ENCODE data around the gene CFAP61. TPM values are rescaled to one million over a fixed set of nuclear protein-coding genes. Genes with fewer than 3 reads are reported as not detected.

CFAP61 gene
- total RNA-seq, 1 donor from 2014 or later = not detected

DNA sequence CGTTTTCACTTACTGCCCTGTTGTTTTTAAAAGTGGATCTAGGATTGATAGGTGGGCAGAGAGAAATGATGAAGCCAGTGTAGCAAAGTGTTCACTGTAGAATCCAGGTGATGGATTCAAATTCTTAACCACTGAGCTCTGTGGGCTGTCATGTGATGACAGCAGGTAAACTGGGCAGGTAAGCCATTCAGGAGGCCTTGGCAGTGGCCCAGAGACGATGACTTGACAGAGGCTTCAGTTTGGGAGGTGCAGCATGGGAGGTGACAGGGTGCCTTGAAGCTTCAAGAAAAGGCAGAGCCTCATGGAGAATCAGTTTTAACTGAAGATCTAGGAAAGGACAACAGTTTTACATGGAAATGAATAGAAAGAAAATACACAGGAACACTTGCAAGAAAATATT, 33.2 kb upstream of the CFAP61 start:
- H3K4me1 Mint-ChIP-seq (ENCODE audit: low read depth) = peaks cover 54% of the 10 kb centered on the region
- H3K36me3 Mint-ChIP-seq (ENCODE audit: low read depth) = peaks cover 14% of the 10 kb centered on the region

GRCh38 chr20:20020908-20021307, 31.4 kb upstream of the CFAP61 start:
- Mint-ChIP-seq H3K27ac (peak overlapping the region; percentile 49), H3K9me3 (no peaks in the 10 kb centered on the region), H3K36me3 (ENCODE audit: low read depth) (peaks cover 20% of the 10 kb centered on the region), H3K4me1 (ENCODE audit: low read depth) (peaks cover 59% of the 10 kb centered on the region), H3K27me3 (ENCODE audit: insufficient read depth) (no peaks in the 10 kb centered on the region), H3K4me3 (no peak overlapping the region)
- no peak for DNase-seq (ENCODE audit: low spot score)
- intact Hi-C loops (cut with micrococcal nuclease) = no loop called here

More for the DNA sequence above, 33.2 kb upstream of the CFAP61 start:
- H3K9me3 Mint-ChIP-seq = no peaks in the 10 kb centered on the region
- H3K27me3 Mint-ChIP-seq (ENCODE audit: insufficient read depth) = no peaks in the 10 kb centered on the region
- H3K27ac Mint-ChIP-seq = no peak overlapping the region
- intact Hi-C loops (cut with micrococcal nuclease) = loop anchor here (10.0 kb wide), 3 partner anchors 476 to 1884 kb away; partner anchors contain the start of genes KAT14 and PET117
- peak overlapping the region; percentile 90 for H3K4me3 Mint-ChIP-seq
- no peak for DNase-seq (ENCODE audit: low spot score)

DNA sequence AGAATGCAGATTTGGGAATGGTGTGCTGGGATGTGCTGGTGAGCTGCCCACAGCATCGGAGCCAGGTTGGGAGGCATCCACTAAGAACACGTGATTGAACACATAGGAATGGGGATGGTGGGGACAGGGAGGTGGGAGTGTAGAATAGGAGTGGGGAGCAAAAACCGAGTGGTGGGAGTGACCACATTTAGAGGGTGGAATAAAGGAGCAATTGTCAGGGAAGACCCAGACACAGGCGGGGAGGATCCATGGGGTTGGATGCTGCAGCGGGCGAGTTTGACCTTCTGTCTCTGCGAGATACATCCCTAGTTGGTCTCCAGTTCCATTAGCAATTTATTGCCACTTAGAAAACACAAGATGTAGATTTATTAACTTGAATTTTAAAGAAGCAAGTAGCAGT, 30.5 kb upstream of the CFAP61 start:
- Mint-ChIP-seq H3K4me1 (ENCODE audit: low read depth) (peaks cover 57% of the 10 kb centered on the region), H3K36me3 (ENCODE audit: low read depth) (peaks cover 22% of the 10 kb centered on the region), H3K27ac (peak overlapping the region; percentile 73), H3K4me3 (peak overlapping the region; percentile 46), H3K27me3 (ENCODE audit: insufficient read depth) (no peaks in the 10 kb centered on the region), H3K9me3 (no peaks in the 10 kb centered on the region)
- intact Hi-C loops (cut with micrococcal nuclease) = no loop called here
- DNase-seq (ENCODE audit: low spot score) = no peak

DNA sequence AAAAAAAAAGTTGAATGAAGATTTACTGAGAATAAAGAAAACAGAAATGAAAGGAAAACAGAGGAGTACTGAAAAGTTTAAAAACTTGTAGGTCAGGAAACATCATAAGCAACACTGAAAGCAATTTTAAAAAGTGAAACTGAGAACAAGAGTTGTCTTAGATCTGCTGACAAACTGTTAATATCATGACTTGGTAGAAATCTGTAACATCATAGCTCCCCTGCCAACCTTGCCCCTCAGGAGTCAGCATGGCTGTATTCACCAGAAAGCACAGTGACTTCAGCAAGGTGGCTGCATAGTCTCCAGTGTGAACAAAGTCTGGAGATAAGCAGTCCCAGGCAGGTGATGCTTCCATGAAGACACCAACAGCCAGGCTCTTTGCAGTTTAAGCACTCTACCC, 29.8 kb upstream of the CFAP61 start:
- Mint-ChIP-seq H3K36me3 (ENCODE audit: low read depth) (peaks cover 23% of the 10 kb centered on the region), H3K9me3 (no peaks in the 10 kb centered on the region), H3K4me3 (peak overlapping the region; percentile 55), H3K4me1 (ENCODE audit: low read depth) (peaks cover 54% of the 10 kb centered on the region), H3K27ac (peak overlapping the region; percentile 31), H3K27me3 (ENCODE audit: insufficient read depth) (no peaks in the 10 kb centered on the region)
- intact Hi-C loops (cut with micrococcal nuclease) = no loop called here
- peak; percentile 13 for DNase-seq (ENCODE audit: low spot score)

GRCh38 chr20:20023395-20023794, 28.9 kb upstream of the CFAP61 start:
- H3K4me3 Mint-ChIP-seq = no peak overlapping the region
- peaks cover 47% of the 10 kb centered on the region for H3K4me1 Mint-ChIP-seq (ENCODE audit: low read depth)
- H3K9me3 Mint-ChIP-seq = no peaks in the 10 kb centered on the region
- H3K36me3 Mint-ChIP-seq (ENCODE audit: low read depth) = peaks cover 22% of the 10 kb centered on the region
- H3K27me3 Mint-ChIP-seq (ENCODE audit: insufficient read depth) = no peaks in the 10 kb centered on the region
- DNase-seq (ENCODE audit: low spot score) = no peak
- no peak overlapping the region for H3K27ac Mint-ChIP-seq
- intact Hi-C loops (cut with micrococcal nuclease) = no loop called here

DNA sequence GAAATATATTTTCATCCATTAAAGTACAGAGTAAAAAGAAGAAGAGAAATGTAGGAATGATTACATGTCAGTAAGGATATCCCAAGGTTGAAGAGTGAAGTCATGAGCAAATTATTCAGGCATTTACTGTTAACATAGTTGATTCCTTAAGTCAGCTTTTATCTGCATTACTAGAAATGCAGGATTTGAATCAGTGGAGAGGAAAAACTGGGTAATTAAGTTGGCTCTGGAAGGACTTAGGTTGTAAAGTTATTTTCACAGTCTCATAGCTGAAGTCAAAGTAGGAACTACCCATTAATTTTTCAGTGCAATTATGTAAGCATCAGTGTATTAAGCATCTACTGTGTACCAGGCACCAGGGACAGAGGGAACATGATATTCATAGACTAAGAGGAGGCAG, 27.4 kb upstream of the CFAP61 start:
- Mint-ChIP-seq H3K27me3 (ENCODE audit: insufficient read depth) (no peaks in the 10 kb centered on the region), H3K4me3 (no peak overlapping the region), H3K27ac (no peak overlapping the region), H3K9me3 (no peaks in the 10 kb centered on the region), H3K36me3 (ENCODE audit: low read depth) (peaks cover 25% of the 10 kb centered on the region), H3K4me1 (ENCODE audit: low read depth) (peaks cover 38% of the 10 kb centered on the region)
- intact Hi-C loops (cut with micrococcal nuclease) = no loop called here
- no peak for DNase-seq (ENCODE audit: low spot score)

DNA sequence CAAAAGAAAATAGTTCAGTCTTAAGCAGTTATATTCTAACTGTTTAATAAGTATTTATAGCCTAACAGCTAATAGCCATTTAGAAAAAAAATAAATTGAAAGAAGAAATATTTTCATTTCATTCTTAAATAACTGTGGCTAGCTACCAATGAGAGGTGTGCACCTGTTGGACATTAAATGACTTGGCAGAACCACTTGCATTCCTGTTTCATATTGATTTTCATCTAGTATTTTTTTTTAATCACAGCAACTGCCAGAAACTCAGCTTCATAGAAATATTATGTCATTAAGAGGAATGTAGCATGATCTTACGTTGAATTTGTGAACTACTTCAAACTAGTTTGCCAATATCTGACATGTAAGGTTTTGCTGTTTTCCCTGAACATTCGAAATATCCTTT, 25.0 kb upstream of the CFAP61 start:
- H3K27me3 Mint-ChIP-seq (ENCODE audit: insufficient read depth) = no peaks in the 10 kb centered on the region
- no peak overlapping the region for H3K27ac Mint-ChIP-seq
- no peak for DNase-seq (ENCODE audit: low spot score)
- H3K36me3 Mint-ChIP-seq (ENCODE audit: low read depth) = peaks cover 26% of the 10 kb centered on the region
- H3K4me1 Mint-ChIP-seq (ENCODE audit: low read depth) = peaks cover 14% of the 10 kb centered on the region
- no peak overlapping the region for H3K4me3 Mint-ChIP-seq
- intact Hi-C loops (cut with micrococcal nuclease) = no loop called here
- no peaks in the 10 kb centered on the region for H3K9me3 Mint-ChIP-seq

GRCh38 chr20:20031790-20032189, 20.5 kb upstream of the CFAP61 start:
- no peak overlapping the region for H3K4me3 Mint-ChIP-seq
- intact Hi-C loops (cut with micrococcal nuclease) = no loop called here
- no peak for DNase-seq (ENCODE audit: low spot score)
- no peaks in the 10 kb centered on the region for H3K27me3 Mint-ChIP-seq (ENCODE audit: insufficient read depth)
- H3K36me3 Mint-ChIP-seq (ENCODE audit: low read depth) = peaks cover 34% of the 10 kb centered on the region
- no peak overlapping the region for H3K27ac Mint-ChIP-seq
- H3K4me1 Mint-ChIP-seq (ENCODE audit: low read depth) = no peaks in the 10 kb centered on the region
- H3K9me3 Mint-ChIP-seq = no peaks in the 10 kb centered on the region

DNA sequence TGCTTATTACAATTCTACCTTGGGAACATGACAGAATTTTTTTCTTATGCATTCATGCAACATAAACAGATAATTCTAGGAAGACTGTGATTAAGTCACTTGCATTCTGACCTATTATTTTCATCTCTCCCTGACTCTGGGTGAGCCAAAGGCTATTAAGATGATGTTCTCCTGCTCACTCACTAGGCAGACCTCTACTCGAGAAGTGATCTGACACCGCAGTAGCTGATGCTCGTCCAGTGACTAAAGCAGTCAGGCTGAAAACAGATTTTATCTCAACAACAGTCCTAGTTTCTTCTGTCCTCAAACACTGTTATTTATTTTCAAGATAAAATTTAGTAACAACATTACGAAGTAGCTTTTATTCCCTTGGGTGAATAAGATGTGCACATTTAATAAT, 17.8 kb upstream of the CFAP61 start:
- intact Hi-C loops (cut with micrococcal nuclease) = no loop called here
- DNase-seq (ENCODE audit: low spot score) = no peak
- Mint-ChIP-seq H3K27me3 (ENCODE audit: insufficient read depth) (no peaks in the 10 kb centered on the region), H3K4me3 (no peak overlapping the region), H3K27ac (no peak overlapping the region), H3K36me3 (ENCODE audit: low read depth) (peaks cover 43% of the 10 kb centered on the region), H3K4me1 (ENCODE audit: low read depth) (no peaks in the 10 kb centered on the region), H3K9me3 (no peaks in the 10 kb centered on the region)

DNA sequence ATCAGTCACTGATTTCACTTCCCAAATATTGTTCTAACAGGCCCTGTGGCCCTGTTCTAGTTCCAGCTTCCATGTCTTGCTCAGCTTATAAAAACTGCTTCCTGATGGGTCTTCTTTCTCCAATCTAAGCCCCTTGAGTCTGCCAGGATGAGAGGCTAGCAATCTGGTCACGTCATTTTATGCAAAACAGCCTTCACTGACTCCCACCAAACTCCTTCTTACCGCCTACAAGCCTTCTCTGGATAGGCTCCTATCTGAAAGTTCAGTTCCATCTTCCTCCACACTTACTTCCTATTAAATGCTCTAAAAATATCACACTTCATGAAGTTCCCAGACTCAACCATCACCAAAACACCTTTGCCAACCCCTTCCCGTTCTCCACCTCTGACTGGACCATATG, 15.6 kb upstream of the CFAP61 start:
- Mint-ChIP-seq H3K4me3 (no peak overlapping the region), H3K27me3 (ENCODE audit: insufficient read depth) (no peaks in the 10 kb centered on the region), H3K36me3 (ENCODE audit: low read depth) (peaks cover 49% of the 10 kb centered on the region), H3K4me1 (ENCODE audit: low read depth) (no peaks in the 10 kb centered on the region), H3K27ac (no peak overlapping the region), H3K9me3 (no peaks in the 10 kb centered on the region)
- DNase-seq (ENCODE audit: low spot score) = no peak
- intact Hi-C loops (cut with micrococcal nuclease) = no loop called here

DNA sequence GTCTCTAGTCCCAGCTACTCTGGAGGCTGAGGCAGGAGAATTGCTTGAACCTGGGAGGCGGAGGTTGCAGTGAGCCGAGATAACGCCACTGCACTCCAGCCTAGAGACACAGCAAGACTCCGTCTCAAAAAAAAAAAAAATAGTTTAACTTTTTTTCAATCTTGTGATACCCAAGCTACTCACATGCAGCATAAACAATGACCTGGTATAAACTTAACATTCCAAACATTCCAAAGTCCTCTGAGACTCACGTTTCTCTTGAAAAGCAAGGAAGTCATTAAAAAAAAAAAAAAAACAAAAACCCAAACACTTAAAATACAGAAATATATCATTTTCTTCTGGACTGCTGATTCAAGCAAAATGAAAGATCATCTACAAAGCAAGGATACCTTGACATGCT, 14.4 kb upstream of the CFAP61 start:
- H3K27ac Mint-ChIP-seq = no peak overlapping the region
- intact Hi-C loops (cut with micrococcal nuclease) = no loop called here
- DNase-seq (ENCODE audit: low spot score) = no peak
- H3K36me3 Mint-ChIP-seq (ENCODE audit: low read depth) = peaks cover 54% of the 10 kb centered on the region
- no peaks in the 10 kb centered on the region for H3K27me3 Mint-ChIP-seq (ENCODE audit: insufficient read depth)
- H3K9me3 Mint-ChIP-seq = no peaks in the 10 kb centered on the region
- H3K4me3 Mint-ChIP-seq = no peak overlapping the region
- H3K4me1 Mint-ChIP-seq (ENCODE audit: low read depth) = no peaks in the 10 kb centered on the region

DNA sequence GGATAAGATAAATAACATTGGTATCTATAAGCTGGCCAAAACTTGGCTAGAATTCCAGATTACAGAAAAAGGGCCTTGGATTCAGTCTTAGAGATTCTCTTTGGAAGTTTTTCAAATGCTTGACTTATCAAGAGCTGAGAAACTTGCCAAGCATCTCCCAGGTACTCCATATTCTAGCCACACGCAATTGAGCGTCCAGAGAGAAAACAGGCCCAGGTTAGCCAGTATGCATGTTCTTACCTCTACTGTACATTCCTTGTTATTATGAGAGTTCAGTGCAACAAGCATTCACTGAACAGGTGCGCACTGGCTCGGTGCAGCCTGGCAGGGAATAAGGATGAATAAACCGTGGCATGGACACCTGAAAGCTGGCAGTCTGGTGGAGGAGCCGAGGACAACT, 13.7 kb upstream of the CFAP61 start:
- Mint-ChIP-seq H3K27ac (no peak overlapping the region), H3K36me3 (ENCODE audit: low read depth) (peaks cover 60% of the 10 kb centered on the region)

GRCh38 chr20:20039752-20040387, 12.5 kb upstream of the CFAP61 start:
- no peak for DNase-seq (ENCODE audit: low spot score)
- Mint-ChIP-seq H3K4me3 (no peak overlapping the region), H3K4me1 (ENCODE audit: low read depth) (no peaks in the 10 kb centered on the region), H3K27ac (no peak overlapping the region), H3K36me3 (ENCODE audit: low read depth) (peaks cover 63% of the 10 kb centered on the region), H3K9me3 (no peaks in the 10 kb centered on the region), H3K27me3 (ENCODE audit: insufficient read depth) (no peaks in the 10 kb centered on the region)
- intact Hi-C loops (cut with micrococcal nuclease) = no loop called here

More for the DNA sequence above, 13.7 kb upstream of the CFAP61 start:
- H3K27me3 Mint-ChIP-seq (ENCODE audit: insufficient read depth) = no peaks in the 10 kb centered on the region
- no peaks in the 10 kb centered on the region for H3K4me1 Mint-ChIP-seq (ENCODE audit: low read depth)
- no peaks in the 10 kb centered on the region for H3K9me3 Mint-ChIP-seq
- no peak for DNase-seq (ENCODE audit: low spot score)
- intact Hi-C loops (cut with micrococcal nuclease) = no loop called here
- no peak overlapping the region for H3K4me3 Mint-ChIP-seq

DNA sequence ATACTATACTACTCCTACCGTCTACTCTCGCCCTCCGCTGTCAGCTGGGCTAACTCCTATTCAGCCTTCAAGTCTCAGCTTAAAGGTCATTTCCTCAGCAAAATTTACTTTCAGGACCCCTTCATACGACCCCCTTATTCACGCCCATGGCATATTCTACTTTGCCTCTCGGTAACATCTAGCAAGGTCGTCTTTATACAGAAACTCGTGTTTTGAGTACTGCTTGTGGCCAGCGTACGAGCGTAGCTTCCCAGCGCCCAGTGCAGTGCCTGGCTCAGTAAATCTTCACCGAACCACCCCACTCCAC, 612 bp upstream of the CFAP61 start:
- peak overlapping the region; percentile 97 for H3K4me3 Mint-ChIP-seq
- H3K27me3 Mint-ChIP-seq (ENCODE audit: insufficient read depth) = peaks cover 6% of the 10 kb centered on the region
- peaks cover 13% of the 10 kb centered on the region for H3K4me1 Mint-ChIP-seq (ENCODE audit: low read depth)
- H3K9me3 Mint-ChIP-seq = no peaks in the 10 kb centered on the region
- intact Hi-C loops (cut with micrococcal nuclease) = loop anchor here (1.0 to 10.0 kb wide), 7 partner anchors 34 to 1544 kb away; partner anchors contain the start of genes DTD1, KIZ, NAA20 and RALGAPA2
- peaks cover 26% of the 10 kb centered on the region for H3K36me3 Mint-ChIP-seq (ENCODE audit: low read depth)
- DNase-seq (ENCODE audit: low spot score) = no peak
- H3K27ac Mint-ChIP-seq = peak overlapping the region; percentile 96
